ENCODE data around the gene IFI27L1. TPM values are rescaled to one million over a fixed set of nuclear protein-coding genes. Genes with fewer than 3 reads are reported as not detected.

The IFI27L1 gene
- total RNA-seq, 1 experiment from 2014 or later = 14.7 TPM

GRCh38 chr14:94043756-94044475 lies 37.2 kb upstream of the IFI27L1 start:
- H3K27ac ChIP-seq (ENCODE audit: low read depth, low read length, poor library complexity, severe bottlenecking) = no peak overlapping the region
- peaks cover 10% of the 10 kb centered on the region for H3K4me1 ChIP-seq (ENCODE audit: insufficient read depth, low read length, poor library complexity, severe bottlenecking)
- intact Hi-C loops (cut with micrococcal nuclease; ENCODE audit: unreplicated experiment) = no loop called here
- H3K4me3 ChIP-seq (ENCODE audit: low read depth, low read length, poor library complexity, severe bottlenecking) = no peak overlapping the region
- H3K27me3 ChIP-seq (replicated peaks; ENCODE audit: insufficient read depth, low read depth, low read length, poor library complexity) = no peaks in the 10 kb centered on the region
- CTCF ChIA-PET = no interaction called here
- POLR2A ChIA-PET (ENCODE audit: low non-redundant PET) = no interaction called here
- TF ChIP-seq, protein P1, sequence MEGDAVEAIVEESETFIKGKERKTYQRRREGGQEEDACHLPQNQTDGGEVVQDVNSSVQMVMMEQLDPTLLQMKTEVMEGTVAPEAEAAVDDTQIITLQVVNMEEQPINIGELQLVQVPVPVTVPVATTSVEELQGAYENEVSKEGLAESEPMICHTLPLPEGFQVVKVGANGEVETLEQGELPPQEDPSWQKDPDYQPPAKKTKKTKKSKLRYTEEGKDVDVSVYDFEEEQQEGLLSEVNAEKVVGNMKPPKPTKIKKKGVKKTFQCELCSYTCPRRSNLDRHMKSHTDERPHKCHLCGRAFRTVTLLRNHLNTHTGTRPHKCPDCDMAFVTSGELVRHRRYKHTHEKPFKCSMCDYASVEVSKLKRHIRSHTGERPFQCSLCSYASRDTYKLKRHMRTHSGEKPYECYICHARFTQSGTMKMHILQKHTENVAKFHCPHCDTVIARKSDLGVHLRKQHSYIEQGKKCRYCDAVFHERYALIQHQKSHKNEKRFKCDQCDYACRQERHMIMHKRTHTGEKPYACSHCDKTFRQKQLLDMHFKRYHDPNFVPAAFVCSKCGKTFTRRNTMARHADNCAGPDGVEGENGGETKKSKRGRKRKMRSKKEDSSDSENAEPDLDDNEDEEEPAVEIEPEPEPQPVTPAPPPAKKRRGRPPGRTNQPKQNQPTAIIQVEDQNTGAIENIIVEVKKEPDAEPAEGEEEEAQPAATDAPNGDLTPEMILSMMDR (conservative IDR thresholded peaks at IDR 0.05; ENCODE audit: low read depth, low read length) = no peak
- no peak for TF ChIP-seq EZH2 (IDR thresholded peaks at IDR 0.05; ENCODE audit: borderline replicate concordance, low read depth, low read length, poor library complexity, severe bottlenecking)
- no peak for DNase-seq (ENCODE audit: low spot score)
- no peaks in the 10 kb centered on the region for H3K9me3 ChIP-seq (ENCODE audit: low read depth, low read length, poor library complexity, severe bottlenecking)
- no TSS peak for BruUV-seq (replicated peaks)
- H3K36me3 ChIP-seq (ENCODE audit: insufficient read depth, low read length, poor library complexity, severe bottlenecking) = peaks cover 14% of the 10 kb centered on the region

DNA sequence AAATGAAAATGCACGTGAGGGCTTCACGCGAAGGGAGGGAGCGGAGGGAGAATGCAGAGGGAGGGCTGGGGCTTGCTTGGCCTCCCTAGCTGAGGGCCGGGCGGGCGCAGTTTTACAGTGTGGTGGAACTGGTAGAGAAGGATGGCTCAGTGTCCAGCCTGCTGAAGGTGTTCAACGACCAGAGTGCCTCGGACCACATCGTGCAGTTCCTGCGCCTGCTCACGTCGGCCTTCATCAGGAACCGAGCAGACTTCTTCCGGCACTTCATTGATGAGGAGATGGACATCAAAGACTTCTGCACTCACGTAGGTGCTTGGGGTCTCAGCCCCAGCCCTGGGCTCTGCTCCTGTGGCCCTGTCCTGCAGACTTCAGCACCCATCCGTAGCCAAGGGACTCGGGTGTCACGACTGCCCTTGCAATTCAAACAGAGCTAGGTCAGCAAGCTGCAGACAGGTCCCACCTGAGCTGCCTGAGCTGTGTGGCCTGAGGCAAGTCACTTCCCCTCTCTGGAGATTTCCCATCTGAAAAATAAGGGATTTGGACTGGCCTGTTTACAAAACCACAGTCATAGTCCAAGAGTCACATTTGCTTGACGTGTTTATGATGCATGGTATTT lies 36.5 kb upstream of the IFI27L1 start:
- CTCF ChIA-PET = no interaction called here

GRCh38 chr14:94045101-94045500 lies 36.0 kb upstream of the IFI27L1 start:
- ChIA-PET POLR2A (ENCODE audit: low non-redundant PET) (interaction anchor here (0.6 kb wide), 1 partner anchor 135 kb away, joined by 6 read pairs; no protein-coding TSS in a partner anchor), CTCF (no interaction called here)
- Histone ChIP-seq H3K9me3 (ENCODE audit: low read depth, low read length, poor library complexity, severe bottlenecking) (no peaks in the 10 kb centered on the region), H3K27me3 (replicated peaks; ENCODE audit: insufficient read depth, low read depth, low read length, poor library complexity) (no peaks in the 10 kb centered on the region), H3K27ac (ENCODE audit: low read depth, low read length, poor library complexity, severe bottlenecking) (no peak overlapping the region), H3K36me3 (ENCODE audit: insufficient read depth, low read length, poor library complexity, severe bottlenecking) (peaks cover 23% of the 10 kb centered on the region), H3K4me1 (ENCODE audit: insufficient read depth, low read length, poor library complexity, severe bottlenecking) (peaks cover 18% of the 10 kb centered on the region), H3K4me3 (ENCODE audit: low read depth, low read length, poor library complexity, severe bottlenecking) (no peak overlapping the region)
- no peak for TF ChIP-seq EZH2 (IDR thresholded peaks at IDR 0.05; ENCODE audit: borderline replicate concordance, low read depth, low read length, poor library complexity, severe bottlenecking)
- TF ChIP-seq, protein P1 (conservative IDR thresholded peaks at IDR 0.05; ENCODE audit: low read depth, low read length) = no peak
- BruUV-seq (replicated peaks) = no TSS peak
- intact Hi-C loops (cut with micrococcal nuclease; ENCODE audit: unreplicated experiment) = no loop called here
- no peak for DNase-seq (ENCODE audit: low spot score)

More for the DNA sequence above, 36.5 kb upstream of the IFI27L1 start:
- Histone ChIP-seq H3K9me3 (ENCODE audit: low read depth, low read length, poor library complexity, severe bottlenecking) (no peaks in the 10 kb centered on the region), H3K36me3 (ENCODE audit: insufficient read depth, low read length, poor library complexity, severe bottlenecking) (peaks cover 18% of the 10 kb centered on the region), H3K27ac (ENCODE audit: low read depth, low read length, poor library complexity, severe bottlenecking) (no peak overlapping the region), H3K4me3 (ENCODE audit: low read depth, low read length, poor library complexity, severe bottlenecking) (no peak overlapping the region), H3K4me1 (ENCODE audit: insufficient read depth, low read length, poor library complexity, severe bottlenecking) (peaks cover 17% of the 10 kb centered on the region), H3K27me3 (replicated peaks; ENCODE audit: insufficient read depth, low read depth, low read length, poor library complexity) (no peaks in the 10 kb centered on the region)
- POLR2A ChIA-PET (ENCODE audit: low non-redundant PET) = interaction anchor here (0.6 kb wide), 1 partner anchor 136 kb away, joined by 6 read pairs; no protein-coding TSS in a partner anchor
- no TSS peak for BruUV-seq (replicated peaks)
- DNase-seq (ENCODE audit: low spot score) = no peak
- no peak for TF ChIP-seq EZH2 (IDR thresholded peaks at IDR 0.05; ENCODE audit: borderline replicate concordance, low read depth, low read length, poor library complexity, severe bottlenecking)
- TF ChIP-seq, protein P1 (conservative IDR thresholded peaks at IDR 0.05; ENCODE audit: low read depth, low read length) = no peak
- intact Hi-C loops (cut with micrococcal nuclease; ENCODE audit: unreplicated experiment) = no loop called here

Data from A673 (cell line).